IPS-NIHi7 (cell line): ENCODE data around the gene CD52.

Source experiments
- DNase-seq: peaks from one replicate; pipeline ENCODE4 v3.0.0; 2012; ENCODE audit warnings: mixed read lengths; ENCODE audit errors: extremely low spot score

Gene CD52

GRCh38 chr1:26335774-26336476 lies 18.2 kb downstream of the CD52 start:
- DNase-seq: peak; percentile 46

DNA sequence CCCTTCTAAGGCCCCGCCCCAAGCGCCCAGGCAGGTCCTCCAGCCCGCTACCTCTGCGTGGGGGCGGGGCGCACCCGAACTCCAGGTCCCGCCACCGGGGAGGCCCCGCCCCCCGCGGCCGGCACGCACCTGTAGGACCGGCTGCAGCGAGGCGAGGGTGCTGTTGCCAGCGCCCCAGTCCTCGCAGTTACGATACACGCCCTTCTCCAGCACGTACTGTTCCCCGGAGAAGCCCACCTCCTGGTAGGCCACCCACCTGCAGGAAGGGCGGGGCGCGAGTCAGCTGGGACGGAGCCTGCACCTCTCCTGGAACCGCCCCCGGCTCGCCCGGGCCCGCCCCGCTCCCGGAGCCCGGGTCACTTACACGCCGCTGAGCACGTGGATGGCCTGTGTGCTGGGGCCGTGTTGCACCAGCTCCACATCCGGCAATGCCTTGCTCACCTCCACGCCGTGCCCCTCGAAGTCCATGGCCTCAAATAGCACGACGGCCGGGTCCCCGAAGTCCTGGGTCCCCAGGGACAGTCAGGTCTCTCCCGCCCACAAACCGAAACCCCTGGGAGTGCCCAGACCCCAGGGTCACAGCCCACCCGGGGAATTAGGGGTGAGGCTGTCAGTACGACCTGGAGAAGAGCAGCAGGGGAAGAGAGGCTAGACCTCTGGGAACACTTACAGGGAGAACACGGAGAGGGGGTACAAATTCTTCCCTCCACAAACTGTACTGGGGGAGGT lies 18.9 kb downstream of the CD52 start:
- peak; percentile 97 for DNase-seq

DNA sequence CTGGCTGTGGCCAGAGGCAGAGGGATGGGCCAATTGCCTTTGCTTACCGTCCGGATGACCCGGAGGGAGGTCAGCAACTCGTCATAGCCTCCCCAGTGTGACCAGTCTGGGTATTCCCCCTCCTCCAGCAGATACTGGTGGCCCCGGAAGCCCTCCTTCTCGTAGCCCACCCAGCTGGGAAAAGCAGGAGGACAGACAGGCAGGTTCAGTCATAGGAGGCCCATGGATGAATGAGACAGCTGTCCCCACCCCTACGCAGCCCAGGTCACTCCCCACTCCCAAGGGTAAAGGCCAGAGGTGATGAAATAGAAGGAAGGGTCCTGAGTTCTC lies 19.4 kb downstream of the CD52 start:
- DNase-seq: no peak

GRCh38 chr1:26337625-26338024 lies 19.9 kb downstream of the CD52 start:
- no peak for DNase-seq

DNA sequence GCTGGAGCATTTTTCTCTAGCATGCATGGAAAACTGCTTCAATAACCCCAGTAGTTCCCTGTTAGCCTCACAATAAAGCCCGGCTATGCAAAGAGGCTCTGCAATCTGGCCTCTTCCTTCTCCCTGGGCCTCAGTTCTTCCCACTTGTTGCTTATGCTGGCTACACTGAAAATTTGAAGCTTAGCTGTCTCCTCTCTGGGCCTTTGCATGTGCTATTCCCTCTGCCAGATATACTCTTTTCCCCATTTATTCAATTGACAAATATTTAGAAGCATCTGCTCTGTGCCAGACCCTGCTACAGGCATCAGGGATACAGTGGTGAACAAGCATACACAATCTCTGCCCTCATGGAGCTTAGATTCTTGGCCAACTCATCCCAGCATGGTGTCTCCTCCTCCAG lies 20.9 kb downstream of the CD52 start:
- no peak for DNase-seq

GRCh38 chr1:26340047-26340481 lies 22.3 kb downstream of the CD52 start:
- DNase-seq: no peak

GRCh38 chr1:26344147-26344920 lies 26.6 kb downstream of the CD52 start:
- no peak for DNase-seq

DNA sequence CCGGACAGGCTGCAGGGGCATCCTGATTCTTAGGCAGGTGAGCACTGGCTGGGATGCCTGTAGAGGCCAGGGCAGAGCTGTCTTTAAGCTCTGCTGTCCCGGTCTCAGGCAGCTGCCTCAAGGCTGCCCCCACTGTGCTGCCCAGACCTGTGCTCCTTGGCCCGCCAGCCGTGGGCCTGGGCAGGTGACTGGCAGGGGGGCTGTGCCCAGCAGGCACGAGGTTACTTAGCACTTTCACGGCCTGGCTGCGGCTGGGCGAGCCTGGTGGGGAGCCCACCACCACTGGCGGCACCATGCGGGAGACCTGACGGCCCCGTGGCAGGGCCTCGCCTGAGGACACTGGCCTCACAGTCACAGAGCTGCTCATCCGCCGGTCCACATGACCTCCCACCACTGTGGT lies 28.0 kb downstream of the CD52 start:
- no peak for DNase-seq

DNA sequence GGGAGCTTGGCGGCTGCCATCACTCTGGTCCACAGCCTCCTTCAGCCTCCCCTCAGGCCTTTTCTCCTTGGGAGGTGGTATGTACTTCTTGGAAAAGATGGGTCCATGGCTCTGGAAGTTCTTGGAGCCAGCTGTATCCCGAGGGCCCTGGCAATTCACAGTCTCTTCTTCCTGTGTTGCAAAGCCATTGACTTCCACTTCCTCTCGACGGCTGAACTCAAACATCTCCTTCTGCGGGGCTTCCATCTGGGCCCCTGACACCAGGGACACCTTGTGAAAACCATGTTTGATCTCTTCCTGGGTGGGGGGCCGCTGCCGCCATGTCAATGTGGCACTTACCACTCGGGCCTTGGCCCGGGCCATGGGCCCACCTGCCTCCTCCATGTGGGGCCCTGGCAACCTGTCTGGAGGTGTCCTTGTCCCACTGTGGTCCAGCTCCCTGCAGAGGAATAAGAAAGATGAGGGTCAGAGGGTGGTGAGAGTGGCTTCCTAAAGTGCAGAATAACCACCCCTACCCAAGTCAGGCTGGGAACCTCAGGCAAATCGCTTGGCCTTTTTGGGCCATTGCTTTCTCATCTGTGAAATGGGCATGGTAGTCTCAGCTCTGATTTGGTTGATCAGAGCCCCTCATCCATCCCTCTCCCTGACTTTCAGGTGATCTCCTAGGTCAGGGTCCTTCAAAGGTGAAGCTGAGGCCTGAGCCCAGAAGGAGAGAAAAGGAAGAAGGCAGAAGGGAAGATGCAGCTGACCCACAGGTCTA lies 28.7 kb downstream of the CD52 start:
- DNase-seq: no peak

GRCh38 chr1:26349188-26349876 lies 31.6 kb downstream of the CD52 start:
- no peak for DNase-seq

DNA sequence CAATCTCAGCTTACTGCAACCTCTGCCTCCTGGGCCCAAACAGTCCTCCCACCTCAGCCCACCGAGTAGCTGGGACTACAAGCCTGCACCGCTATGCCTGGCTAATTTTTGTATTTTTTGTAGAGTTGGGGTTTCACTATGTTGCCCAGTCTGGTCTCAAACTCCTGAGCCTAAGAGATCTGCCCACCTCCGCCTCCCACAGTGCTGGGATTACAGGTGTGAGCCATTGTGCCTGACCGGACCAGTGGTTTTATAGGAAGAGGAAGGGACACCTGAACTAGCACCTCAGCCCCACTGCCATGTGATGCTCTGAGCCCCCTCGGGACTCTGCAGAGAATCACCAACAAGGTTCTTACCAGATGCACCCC lies 32.1 kb downstream of the CD52 start:
- DNase-seq: no peak

DNA sequence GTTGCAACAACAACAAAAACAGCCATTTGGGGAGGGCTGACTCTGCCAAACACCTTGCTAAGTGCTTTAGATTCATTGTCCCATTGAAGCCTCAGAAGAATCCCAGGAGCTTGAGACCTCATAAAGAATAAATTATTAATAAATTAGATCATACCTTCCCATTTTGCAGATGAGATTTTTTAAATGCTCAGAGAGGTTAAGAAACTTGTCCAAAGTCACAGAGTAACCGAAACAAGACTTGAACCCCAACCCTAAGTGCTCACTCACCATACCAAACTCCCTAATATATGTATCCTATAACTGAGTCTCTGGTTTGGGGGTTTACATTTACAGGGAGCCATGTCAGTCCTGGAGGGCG lies 32.6 kb downstream of the CD52 start:
- no peak for DNase-seq

GRCh38 chr1:26350701-26351589 lies 33.2 kb downstream of the CD52 start:
- DNase-seq: no peak

DNA sequence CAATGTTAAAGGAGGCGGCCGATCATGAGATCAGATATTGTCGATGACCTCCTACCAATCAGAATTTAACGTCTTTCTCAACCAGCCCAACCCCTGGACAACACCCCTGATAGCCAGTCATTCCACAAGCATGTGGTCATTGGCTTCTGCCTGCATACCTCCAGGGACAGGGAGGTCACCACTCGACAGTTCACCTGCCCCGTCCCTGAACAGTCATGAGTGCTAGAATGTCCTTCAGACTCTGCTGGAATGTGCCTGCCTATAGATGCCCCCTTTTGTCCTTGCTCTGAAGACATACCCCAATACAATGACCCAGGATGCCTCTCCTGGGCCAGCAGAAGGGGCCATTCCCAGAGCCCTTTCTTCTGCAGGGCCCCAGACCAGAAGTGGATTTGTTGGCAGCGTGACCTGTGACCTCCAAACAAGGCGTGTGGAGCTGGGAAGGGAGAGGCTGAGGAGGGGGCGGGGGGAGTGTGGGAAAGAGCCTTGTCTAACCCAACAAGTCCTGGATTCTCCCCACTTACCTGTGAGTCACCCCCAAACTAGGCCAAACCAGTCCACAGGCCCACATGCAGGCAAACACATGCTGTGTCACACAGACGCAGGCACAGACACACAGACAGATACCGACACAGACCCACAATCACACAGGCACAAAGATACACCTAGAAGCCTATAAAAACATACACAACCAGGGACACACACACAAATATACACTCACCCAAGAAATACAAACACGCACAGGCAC lies 34.0 kb downstream of the CD52 start:
- DNase-seq: no peak

- no peak for DNase-seq
These were observed 34.6 kb downstream of the CD52 start for GRCh38 chr1:26352338-26352679.

DNA sequence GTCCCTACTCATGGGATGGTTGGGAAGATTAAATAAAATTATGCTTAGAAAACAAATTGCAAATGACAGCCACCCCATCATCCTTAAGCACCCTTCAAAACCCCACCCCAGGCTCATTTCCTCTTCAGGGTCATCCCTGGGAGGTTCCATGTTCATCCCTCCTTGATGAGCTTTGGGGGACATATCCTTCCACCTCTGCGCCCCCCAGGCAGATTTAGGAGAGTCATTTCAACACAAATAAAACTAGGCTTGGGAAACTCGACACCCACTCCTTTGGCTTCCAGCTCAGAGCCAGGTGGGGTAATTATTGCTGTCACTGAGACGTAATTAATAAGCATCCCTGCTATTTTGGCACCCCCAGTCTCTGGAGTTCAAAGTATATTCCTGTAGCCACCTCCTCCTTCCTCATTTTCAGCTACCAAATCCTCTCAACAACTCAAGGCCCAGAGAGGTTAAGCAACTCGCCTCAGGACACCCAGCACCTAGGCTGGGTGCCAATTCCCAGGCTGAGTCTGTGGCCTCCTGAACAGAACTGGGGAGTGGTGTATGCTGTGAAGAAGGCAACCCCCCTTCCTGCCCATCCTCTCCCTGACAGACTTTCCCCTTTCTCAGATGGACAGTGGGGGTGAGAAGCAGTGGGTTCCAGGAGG lies 35.6 kb downstream of the CD52 start:
- no peak for DNase-seq

- no peak for DNase-seq
These were observed 36.4 kb downstream of the CD52 start, which contains the start of gene CRYBG2 for GRCh38 chr1:26353976-26354820. Gene CRYBG2, minus strand, starts transcription at chr1:26354130. Its CDS starts 7,473 bp downstream, at chr1:26346657.

GRCh38 chr1:26354972-26355371 lies 37.2 kb downstream of the CD52 start:
- DNase-seq: no peak
